Stimulated activated CD4-positive, alpha-beta T cell treated with anti-CD3 and anti-CD28 coated beads, Interleukin-4, amount 100 ng/mL, for 24 hours (primary cell): ENCODE measurements around the gene CARD6.
"Not testable (repeated sequence)": the region's sequence is repeated elsewhere in the genome, so short reads cannot be mapped to it uniquely, and the experiment has no call there.

Experiments used
- DNase-seq: peaks from one replicate; pipeline ENCODE4 v3.0.0-alpha.2; 2020

CARD6 gene

DNA sequence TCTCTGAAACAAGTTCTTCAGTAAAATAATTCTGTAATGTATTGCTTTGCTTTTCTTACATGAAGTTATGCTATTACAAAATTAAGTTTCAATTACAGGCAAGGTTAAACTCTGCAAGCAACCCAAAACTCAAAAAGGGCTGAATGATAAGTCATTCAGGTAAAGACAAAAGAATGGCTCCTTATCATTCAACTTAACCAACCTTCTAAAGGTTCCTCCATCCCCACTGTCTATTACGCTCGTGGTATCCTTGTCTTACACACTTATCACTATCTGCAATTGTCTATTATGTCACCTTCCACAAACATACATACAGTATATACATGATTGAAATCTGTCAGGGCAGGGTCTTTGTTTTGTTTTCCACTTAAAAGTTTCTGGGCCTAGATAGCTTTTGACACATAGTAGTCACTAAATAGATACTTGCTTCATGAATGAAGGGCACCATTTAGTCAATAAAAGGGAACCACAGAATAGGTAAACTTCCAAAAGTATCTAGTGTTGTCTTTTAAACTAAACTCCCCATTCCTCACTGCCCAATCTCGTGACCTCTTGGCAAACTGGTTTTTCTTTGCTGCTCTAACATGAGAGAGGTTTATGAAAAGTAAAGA lies 13.0 kb upstream of the CARD6 start:
- DNase-seq = no peak

DNA sequence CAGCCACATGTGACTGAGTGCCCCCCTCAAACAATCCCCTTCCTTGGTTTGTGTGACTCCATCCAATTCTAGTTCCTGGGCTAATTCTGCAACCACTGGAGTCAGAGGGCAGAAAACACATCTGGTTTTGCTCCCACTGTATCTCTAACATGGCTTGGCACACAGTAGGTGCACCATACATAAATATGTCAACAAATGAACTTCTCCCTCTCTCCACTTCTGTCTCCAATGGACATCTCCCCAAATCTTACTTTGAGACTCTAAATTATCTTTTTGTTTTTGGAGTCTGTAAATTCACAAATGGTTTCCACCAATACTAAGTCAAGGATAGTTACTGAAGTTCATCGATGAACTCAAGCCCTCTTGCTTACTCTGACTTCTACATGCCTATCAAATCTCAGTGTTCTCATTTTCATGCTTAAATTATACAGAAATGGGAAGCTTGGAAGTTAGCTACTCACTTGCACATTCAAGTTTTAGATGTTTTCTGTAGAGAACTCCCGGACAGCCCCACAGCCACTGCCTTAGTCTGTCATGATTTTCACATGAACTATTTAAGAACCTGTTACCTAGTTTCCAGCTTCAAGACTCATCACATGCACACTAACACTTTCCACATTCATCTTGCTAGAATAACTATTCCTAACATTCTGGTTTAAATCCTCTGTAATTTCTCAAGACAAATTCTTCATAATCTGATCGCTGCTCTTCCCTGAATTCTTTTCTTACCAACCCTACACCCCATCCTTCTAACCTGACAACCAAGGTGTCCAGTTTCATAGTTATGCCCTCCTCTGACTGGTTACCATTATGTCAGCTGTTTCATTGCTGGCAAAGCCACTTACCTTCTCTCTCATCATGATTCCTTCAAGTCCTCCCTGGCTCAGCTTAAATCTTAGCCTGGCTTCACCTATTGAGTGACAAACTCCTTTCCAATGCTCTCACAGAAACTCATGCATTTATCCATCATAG lies 12.2 kb upstream of the CARD6 start:
- DNase-seq = no peak

DNA sequence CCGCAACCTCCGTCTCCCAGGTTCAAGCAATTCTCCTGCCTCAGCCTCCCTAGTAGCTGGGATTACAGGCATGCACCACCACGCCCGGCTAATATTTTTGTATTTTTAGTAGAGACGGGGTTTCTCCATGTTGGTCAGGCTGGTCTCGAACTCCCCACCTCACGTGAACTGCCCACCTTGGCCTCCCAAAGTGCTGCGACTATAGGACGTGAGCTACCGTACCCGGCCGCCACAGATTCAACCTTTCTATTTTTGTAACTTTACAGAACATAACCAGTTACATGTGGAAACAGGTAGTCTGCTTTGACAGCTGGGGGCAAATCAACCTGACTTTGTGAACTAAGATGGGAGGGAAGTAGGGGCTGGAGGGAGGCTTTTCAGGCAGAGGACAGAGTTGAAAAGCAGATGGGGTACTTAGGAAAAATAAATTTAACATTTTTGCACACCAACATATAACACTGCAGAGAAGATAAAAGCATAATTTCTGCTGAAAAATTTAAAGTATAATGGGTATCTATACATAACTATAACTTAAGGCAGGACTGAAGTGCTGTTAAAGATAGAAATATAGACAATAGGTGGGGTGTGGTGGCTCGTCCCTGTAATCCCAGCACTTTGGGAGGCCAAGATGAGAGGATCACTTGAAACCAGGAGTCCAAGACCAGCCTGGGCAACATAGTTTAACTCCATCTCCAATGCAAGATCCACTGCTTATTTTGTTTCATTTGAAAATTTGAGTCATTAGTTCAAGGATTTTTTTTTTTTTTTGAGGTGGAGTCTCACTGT lies 11.2 kb upstream of the CARD6 start:
- DNase-seq = no peak

DNA sequence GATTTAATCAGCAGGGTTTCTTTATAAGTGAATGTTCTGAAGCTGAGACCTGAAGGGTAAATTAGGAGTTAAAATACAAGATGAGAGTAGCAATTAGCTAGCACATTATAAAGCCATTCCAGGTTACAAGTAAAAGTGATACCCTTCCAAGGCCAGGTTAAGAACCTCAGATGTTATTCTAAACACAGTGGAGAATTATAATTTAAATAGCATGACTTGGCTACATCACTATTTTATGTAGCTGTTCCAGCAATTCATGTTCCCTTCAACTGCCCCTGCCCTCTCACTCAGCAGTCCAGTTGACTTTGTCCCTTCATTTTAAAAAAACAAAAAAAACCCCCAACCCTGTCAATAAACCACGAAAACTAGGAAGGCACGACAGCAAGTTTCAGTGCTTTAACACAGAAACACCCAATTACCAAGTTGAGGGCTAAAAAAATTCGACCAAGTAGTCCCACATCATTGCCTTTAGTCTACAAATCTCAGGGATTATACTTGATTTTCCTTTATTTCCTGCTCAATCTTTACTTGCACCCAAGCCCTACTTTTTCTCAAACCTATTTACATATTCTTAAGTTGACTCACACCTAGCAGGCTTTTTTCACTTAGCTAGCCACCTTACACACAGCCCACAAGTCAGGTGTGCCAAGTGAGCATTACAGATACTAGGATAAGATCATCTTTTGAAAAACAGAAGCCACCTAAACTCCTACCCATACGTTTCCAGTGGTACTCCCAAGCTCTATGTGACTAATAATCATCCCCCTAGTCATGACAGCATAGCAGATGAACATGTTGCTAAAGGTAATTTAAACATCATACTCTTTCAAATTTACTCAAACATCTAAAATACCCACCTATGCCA lies 9.6 kb upstream of the CARD6 start:
- DNase-seq = peak; percentile 53

DNA sequence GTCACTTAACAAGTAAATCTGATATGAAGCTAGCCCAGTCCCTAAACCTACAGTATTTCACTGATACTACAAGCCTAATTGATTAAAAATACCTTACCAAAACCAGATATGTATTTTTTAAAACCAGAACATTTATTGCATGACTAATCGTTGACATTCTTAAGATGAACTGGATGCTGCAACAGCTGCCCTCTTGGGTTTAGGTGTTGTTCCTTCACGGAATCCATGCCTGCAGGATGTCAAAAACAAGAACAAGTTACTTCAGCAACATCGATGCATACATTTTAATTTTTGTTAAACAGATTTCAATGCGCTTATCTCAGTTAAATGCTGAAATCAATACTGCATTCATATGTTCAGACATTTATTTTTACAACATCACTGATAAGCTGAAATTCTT lies 8.8 kb upstream of the CARD6 start:
- no peak for DNase-seq

DNA sequence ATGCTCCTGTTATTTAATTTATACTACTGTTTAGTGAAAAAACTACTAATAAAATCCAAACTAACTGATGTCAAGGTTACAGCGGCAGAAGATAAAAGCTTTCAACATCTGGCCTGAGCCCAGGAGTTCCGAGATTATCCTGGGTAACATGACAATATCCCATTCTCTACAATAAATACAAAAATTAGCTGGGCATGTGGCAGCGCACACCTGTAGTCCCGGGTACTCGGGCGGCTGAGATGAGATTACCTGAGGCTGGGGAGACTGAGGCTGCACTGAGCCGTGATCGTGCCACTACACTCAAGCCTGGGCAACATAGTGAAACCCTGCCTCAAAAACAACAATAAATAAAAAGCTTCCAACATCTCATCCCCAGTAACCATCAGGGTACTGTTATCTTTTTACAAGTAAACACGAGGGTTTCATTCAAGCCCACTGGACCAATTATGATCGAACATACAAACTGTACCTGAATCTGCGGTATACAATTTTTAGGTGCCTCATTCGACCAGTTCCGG lies 7.4 kb upstream of the CARD6 start:
- DNase-seq = no peak

DNA sequence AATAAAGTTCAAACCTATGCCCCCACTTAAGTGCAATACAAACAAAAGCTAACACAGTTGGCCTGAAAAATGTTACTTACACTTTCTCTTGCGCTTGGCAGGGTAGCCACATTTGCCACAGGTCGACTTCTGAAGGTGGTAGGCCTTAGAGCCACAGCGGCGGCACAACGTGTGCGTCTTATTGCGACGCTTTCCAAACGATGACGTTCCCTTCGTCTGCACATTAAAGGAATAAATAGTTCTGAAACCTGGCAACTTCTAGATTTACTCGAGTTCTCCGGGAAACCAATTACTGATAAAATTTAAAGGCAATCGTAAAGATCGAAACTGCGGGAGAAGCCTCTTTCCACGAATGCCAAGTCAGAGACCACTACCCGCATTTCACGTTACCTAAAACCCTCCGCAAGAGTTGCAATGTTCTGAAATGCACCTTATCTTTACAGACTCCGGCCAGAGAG lies 6.7 kb upstream of the CARD6 start:
- peak; percentile 43 for DNase-seq

DNA sequence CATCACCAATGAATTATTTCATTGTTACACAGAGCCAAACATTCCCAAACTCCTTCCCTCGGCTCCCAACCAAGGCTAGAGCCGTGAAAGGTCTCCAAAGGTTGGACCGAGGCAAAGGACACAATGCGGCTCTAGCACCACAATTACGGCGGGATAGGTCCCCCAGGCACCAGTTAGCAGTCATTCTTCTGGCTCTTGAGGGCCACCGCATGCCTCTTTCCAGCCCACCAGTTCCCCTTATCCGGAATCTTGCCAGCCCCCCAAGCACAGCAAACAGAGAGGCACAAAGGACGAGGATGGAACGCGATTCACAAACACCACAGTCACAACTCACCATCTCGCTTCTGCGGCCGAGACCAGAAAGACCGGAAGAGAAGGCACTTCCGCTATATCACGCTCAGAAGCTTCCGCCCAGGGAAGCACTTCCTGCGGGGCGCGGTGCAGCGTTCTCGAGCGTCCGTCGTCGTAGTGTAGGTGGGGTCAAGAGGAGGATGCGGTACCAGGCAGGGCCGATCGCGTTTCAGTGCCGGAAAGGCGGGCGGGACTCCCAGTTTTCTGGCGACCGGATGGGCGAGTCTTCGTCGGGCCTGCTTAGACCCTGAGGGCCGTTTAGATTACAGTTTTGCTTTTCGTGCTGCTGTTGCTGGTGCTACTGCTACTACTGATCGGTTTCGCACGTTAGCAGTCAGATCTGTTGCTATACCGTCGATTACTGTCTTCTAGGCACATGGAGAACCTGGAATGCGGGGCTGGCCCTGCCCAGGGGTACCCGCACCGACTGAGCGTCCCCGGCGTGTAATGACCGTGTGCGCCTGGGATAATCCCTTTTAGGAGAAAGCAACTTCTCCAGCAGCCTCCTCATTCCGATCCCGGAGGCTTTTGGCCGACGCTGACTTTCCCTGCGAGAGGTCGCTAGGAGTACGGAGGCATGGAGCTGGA lies 6.0 kb upstream of the CARD6 start, which contains the start of gene RPL37:
RPL37 (minus strand) TSS at position 374 of the 939 bp plus-strand sequence; CDS start at position 337, 37 bp downstream.
- DNase-seq = peak; percentile 94

DNA sequence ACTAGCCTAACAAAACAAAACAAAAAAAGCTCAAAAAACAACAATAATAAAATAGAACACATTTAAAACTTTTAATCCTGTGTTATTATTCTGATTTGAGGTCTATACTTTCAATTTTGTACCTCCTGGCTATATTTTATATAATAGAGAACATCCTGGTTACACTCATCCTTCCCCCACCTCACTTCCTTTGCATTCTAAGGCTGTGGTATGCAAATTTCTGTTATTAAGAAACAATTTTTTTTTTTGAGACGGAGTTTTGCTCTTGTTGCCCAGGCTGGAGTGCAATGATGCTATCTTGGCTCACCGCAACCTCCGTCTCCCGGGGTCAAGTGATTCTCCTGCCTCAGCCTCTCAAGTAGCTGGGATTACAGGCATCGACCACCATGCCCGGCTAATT lies 3.1 kb upstream of the CARD6 start:
- no peak for DNase-seq

DNA sequence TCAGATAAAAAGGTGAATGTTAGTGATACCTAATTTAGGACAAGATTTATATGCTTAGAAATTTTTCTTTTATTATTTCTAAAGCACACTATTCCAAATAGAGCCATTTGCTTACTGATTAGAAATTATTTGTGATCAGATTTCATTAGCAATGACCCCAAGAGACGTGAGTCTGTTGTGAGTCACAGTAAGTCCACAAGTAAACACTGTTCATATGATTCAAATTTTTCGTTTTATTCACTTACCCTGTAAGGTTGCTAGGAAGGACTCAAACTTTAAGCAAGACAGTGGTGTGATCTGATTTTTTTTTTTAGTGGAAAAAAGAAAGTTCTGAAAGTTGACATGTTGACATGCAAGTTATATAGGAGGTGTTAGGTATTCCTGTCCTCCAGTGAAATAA lies 1.2 kb downstream of the CARD6 start:
- no peak for DNase-seq

DNA sequence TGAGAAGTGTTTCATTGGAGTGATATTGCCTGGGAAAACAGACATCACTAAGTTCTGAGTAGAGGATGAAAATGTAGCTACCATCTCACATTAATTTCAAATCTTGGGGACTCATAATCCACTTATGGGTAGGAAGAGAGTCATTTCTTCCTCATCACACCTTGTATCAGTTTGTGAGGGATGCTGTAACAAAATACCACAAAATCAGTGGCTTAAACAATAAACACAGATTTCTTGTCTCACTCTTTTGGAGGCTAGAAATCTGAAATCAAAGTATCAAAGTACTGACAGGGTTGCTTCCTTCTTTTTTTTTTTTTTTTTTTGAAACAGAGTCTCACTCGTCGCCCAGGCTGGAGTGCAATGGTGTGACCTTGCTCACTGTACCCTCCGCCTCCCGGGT lies 3.4 kb downstream of the CARD6 start:
- DNase-seq = no peak

DNA sequence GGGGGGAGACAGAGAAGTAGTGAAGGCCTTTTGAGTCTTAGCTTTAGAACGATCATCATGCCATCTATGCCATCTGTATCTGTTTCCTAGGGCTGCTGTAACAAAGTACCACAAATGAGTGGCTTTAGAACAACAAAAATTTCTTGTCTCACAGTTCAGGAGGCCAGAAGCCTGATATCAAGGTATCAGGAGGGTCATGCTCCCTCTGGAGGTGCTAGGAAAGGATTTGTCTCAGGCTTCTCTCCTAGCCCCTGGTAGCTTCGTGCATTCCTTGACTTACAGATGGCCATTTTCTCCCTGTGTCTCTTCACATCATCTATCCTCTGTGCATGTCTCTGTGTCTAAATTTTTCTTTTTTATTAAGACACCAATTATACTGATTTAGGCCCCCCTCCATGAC lies 5.2 kb downstream of the CARD6 start:
- no peak for DNase-seq

DNA sequence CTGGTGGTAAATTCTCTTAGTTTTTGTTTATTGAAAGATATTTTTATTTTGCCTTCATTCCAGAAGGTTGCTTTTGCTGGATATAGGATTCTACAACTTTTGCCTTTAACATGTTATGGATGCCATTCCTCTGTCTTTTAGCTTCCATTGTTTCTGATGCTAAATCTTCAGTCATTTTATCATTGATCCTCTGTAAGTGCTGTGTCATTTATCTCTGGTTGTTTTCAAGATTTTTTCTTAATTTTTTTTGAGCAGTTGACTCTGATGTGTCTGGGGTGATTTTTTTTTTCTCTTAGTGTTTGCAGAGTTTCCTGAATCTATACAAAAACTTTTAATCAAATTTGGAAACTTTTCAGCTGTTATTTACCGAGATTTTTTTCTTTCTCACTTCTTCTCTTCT lies 6.4 kb downstream of the CARD6 start:
- DNase-seq = no peak

DNA sequence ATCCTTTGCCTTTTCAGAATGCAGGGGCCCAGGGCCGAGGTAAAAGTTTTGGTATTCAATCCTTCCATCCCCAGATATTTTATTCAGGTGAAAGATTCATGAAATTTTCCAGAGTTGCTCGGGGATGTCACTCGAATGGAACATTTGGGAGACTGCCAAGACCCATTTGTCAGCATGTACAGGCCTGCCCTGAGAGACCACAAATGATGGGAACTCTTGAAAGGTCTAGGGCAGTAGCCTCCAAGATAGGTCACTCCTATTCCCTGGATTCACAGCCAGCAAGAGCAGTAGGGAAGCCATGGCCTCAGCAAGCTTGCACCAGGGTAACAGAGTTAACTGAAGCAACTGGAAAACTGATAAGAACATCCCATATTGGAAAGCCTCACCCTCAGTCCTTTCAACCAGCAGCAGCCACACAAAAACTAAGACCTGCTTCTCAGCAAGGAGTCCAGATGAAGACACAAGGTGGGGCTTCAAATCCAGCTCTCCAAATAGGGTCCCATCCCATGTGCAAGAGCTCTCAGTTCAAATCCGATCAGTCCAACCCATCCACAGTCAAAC lies 12.5 kb downstream of the CARD6 start:
- no peak for DNase-seq

DNA sequence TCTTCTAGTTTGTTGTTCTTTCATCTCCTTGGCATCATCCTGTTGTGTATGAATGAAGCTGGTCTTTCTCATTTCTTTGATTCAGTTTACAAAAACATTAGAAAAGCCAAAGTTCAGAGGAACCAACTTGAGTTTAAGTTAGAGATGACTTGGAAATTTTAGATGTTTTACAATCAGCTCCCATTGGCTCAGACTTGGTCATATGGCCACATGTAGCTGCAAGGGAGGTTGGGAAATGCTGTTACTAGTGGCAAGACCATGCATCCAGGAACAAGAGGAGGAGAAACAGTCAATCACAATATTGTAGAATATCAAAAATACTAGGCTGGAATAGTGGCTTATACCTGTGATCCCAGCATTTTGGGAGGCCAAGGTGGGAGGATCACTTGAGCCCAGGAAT lies 19.5 kb downstream of the CARD6 start:
- no peak for DNase-seq

DNA sequence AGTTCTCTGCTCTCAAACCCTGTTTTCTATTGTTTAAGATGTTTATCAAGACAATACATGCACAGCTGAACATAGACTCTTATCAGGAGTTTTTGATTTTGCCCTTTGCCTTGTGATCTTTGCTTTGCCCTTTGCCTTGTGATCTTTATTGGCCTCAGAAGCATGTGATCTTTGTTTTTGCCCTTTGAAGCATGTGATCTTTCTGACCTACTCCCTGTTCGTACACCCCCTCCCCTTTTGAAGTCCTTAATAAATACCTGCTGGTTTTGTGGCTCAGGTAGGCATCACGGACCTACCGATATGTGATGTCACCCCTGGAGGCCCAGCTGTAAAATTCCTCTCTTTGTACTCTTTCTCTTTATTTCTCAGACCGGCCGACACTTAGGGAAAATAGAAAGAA lies 23.8 kb downstream of the CARD6 start:
- DNase-seq = not testable (repeated sequence)

DNA sequence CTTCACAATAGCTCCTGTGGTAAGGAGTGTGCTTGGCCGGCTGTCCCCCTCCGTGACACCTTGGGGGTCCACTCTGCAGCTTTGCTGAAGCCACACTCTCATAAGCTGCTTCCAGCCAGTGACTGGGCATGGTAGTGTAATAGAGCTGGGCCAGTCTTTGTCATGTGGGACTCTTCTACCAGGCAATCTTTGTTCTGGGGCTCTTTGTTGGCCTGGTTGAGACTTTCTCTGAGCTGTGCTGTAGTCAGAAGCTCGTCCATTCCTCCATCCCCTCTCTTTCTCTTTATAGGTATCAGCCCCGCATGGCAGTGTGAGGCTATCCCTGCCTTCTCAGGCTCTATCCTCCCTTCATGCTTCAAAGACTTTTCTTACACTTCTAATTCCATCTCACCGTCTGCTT lies 25.7 kb downstream of the CARD6 start:
- no peak for DNase-seq

DNA sequence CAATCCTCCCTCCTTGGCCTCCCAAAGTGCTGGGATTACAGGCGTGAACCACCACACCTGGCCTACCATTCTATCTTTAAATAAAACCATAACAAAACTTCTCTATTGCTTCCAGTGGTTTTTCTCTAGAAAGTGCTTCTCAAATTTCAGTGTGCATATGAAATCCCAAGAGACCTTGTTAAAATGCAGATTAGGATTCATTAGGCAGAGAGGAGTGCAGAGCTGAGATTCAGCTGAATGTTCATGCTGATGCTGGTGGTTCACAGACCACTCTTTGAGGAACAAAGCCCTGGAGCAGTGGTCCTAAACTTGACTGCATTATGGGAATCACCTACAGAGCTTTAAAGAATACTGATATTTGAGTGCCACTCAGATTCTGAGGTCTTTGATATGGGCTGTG lies 28.2 kb downstream of the CARD6 start:
- no peak for DNase-seq

DNA sequence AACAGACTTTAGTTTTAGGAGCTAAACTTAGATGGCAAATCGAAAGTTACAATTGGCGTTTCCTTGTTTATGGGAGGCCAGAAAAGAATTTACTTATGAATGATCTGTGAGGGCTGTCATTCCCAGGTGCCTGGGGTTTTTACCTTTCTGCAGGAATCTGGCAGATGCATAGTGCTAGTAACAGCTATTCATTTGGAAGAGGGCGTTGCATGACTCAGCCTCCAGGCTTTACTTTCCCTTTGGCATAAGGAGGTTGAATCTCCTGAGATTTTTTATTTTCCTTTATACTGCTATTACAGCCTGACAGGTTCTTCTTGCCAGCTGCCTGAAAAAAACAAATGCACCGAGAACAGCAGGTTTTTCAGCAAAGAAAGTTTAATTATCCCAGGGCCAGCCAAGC lies 30.0 kb downstream of the CARD6 start:
- DNase-seq = no peak

DNA sequence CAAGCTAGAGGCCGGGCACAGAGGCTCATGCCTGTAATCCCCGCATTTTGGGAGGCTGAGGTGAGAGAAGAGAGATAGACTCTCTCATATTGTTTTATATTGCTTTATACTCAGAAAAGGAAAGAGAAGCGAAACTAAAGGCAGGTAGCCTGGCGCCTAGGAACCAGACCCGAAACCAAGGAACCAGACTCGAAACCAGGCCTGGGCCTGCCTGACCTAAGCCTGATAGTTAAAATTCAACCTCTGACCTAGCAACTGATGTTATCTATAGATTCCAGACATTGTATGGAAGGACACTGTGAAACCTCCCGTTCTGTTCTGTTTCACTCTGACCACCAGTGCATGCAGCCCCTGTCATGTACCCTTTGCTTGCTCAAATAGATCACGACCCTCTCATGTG lies 31.1 kb downstream of the CARD6 start:
- not testable (repeated sequence) for DNase-seq
